HG02588 (cell line): ENCODE results near the gene ARHGAP40.
A peak's percentile ranks its signal among the peaks of the same experiment; 100 is the strongest.

Experiments used
- ATAC-seq: cut with Tn5 transposase; IDR thresholded peaks from one replicate; pipeline ENCODE4 v1.9.1; 2021; ENCODE audit warnings: mild to moderate bottlenecking, moderate library complexity; ENCODE audit not compliant: unreplicated experiment

The ARHGAP40 gene

DNA sequence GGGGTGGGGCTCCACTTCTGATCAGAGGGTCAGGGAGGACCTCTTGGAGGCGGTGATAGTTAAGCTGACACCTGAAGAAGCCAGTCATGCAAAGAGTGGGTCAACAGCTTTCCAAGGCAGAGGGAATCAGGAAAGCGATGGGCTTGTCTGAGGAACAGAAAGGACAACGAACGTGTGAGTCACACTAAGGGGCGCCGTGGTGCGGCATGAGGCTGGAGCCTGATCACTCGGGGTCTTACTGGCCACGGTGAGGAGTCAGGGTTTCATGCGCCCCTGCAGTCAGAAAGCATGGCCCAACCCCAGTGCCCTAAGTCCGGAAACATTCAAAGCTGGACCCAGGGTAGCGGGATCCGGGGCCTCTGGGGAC lies 72.1 kb downstream of the ARHGAP40 start:
- no peak for ATAC-seq

GRCh38 chr20:38674092-38674764 lies 72.6 kb downstream of the ARHGAP40 start:
- peak; percentile 45 for ATAC-seq

GRCh38 chr20:38674765-38675133 lies 73.1 kb downstream of the ARHGAP40 start:
- ATAC-seq: no peak

- ATAC-seq: no peak
Observed at GRCh38 chr20:38676576-38676975, 75.0 kb downstream of the ARHGAP40 start.

GRCh38 chr20:38680500-38681306 lies 79.1 kb downstream of the ARHGAP40 start:
- no peak for ATAC-seq

DNA sequence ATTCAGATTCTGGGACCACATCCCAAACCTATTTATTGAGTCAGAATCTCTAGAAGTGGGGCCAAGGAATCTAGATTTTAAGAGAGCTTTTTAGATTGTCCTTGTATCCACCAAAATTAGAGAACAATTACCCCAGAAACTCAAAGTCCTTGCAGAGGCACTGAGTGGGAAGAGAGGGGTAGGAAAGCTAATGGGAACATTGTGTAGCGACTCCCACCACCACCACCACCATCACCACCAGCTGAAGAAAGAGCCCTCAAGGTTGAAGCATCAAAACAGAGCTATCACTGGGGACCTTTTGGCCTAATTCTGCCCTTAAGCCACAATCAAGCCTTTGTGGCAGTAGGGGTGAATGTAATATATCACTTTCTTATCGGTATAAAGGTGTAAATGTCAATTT lies 83.7 kb downstream of the ARHGAP40 start:
- no peak for ATAC-seq

DNA sequence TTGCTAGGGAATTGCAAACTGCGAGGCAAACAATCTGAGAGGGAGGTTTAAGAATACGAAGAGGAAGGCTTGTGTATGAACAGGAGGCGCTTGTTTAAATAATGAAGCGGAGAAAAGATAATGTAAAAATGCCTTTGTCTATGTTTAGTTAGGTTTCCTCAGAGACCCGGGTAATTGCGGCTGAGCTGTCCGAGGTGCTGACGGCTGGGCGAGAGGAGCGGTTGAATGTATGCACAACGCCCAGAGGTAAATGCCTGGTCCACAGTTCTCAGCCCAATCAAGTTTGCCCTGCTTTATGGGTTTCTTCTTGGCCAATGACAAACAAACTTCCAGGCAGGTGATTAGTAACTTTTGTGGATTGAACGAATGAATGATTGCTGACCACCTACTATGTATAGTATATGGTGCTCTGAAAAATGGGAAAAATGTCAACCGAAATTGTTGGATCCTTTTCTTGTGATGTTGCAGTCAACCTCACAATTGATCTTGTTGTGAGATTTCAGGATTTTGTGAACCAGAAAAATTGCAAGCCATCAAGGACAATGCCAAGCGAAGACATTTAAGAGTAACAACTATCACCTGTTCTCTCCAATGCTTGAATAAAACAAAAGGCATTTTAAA lies 84.4 kb downstream of the ARHGAP40 start:
- no peak for ATAC-seq

DNA sequence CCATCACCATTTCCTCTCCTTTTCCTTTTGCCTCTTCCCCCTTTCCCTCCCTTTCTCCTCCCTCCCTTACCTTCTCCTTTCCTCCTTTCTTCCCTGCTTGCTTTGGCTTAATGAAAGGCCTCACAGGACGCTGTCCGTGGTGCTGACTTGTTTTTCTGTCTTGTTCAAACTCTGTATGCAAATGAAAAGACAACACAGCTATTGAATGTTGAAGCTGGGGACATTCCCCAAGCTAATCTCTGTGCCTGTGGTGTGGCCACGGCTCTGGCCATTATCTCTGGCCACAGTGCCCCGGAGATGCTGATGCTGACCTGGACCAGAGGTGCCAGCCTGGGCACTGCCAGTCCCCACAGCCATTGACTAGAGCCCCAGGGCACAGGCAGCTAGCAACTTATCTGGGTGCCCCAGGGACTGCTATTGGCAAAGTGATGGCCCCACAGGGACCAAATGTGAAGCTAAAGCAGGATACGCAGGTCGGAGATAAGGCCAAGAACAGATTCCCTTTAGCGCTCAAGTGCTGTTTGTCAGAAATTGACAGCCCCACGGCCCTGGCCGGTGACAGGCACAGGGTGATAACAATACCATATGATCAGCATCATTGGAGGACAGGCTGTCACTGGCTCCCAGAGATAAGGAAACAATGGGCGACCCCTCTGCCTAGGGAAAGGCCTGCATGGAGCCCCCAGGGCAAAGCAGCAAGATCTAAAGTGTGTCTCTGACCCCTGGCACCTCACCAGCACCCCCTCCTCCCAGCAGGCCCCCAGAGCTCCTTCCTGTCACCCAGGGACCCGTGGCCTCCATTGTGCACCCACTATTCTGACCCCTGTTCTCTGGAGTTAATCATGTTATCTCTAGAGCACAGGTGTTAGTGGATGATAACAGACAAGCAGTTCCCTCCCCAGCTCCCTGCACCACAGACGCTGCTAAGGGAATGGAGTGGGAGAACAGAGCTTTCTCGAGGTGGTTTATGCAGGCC lies 91.1 kb downstream of the ARHGAP40 start:
- no peak for ATAC-seq

GRCh38 chr20:38697306-38697705 lies 95.7 kb downstream of the ARHGAP40 start:
- ATAC-seq: no peak

DNA sequence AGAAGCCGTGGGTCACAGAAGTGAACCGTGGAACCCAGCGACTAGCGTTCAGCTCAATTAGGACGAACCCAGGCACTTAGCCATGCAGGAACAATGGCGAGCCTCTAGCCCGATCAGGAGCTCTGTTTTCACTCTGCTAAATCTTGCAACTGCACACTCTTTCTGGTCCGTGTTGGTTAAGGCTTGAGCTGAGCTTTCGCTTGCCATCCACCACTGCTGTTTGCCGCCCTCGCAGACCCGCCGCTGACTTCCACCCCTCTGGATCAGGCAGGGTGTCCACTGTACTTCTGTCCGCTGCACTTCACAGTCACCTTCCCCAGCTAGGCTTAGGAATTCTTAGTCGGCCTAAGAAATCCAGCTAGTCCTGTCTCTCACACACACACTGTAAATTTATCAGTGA lies 96.9 kb downstream of the ARHGAP40 start:
- no peak for ATAC-seq

GRCh38 chr20:38700141-38700540 lies 98.5 kb downstream of the ARHGAP40 start:
- ATAC-seq: no peak
